ENCODE results near the gene LRSAM1.

DNA sequence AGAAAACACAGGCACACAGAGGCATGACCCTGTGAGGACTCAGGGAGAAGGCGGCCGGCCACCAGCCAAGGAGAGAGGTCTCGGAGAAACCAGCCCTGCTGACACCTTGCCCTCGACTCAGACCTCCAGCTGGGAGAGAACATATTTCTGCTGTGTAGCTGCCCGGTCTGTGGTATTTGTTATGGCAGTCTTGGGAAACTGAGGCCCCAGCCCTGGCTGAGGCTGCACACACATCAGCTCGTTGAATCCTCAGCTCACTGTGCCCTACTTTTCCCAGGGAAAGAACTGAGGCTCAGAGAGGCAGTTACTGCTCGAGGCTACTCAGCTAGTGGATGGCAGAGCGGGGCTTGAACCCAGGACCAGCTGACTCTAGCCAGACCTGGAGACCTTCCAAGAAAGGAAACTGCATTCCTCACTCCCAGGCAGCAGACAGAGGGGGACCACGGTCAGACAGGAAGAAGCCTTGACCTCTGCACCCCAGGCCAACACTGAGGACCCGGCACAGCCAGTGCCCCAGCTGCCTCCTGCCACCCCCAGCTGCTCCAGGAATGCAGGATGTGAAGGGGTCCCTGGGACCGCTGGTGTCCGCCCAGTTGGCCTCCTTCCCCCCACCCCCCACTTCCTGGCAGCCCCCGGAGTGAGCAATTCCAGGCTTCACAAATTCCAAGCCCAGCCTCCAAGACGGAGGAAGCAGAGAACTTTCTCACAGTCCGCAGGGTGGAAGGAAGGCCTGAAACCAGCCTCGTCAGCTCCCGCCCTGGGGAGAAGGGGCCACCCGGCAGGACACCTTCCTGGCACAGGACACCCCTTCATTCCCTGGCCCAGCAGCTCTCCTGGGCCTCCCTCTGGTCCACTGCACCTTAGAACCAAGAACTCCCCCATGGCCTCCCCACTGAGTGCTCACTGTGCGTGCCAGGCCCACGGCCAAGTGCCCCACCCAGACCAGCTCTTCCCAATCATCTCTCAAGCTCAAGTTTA is 69.9 kb downstream of the LRSAM1 start:
- no peak for TF ChIP-seq EZH2 (IDR thresholded peaks at IDR 0.05; ENCODE audit: low read length)
- TF ChIP-seq, protein P1, sequence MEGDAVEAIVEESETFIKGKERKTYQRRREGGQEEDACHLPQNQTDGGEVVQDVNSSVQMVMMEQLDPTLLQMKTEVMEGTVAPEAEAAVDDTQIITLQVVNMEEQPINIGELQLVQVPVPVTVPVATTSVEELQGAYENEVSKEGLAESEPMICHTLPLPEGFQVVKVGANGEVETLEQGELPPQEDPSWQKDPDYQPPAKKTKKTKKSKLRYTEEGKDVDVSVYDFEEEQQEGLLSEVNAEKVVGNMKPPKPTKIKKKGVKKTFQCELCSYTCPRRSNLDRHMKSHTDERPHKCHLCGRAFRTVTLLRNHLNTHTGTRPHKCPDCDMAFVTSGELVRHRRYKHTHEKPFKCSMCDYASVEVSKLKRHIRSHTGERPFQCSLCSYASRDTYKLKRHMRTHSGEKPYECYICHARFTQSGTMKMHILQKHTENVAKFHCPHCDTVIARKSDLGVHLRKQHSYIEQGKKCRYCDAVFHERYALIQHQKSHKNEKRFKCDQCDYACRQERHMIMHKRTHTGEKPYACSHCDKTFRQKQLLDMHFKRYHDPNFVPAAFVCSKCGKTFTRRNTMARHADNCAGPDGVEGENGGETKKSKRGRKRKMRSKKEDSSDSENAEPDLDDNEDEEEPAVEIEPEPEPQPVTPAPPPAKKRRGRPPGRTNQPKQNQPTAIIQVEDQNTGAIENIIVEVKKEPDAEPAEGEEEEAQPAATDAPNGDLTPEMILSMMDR (optimal IDR thresholded peaks at IDR 0.05 in 1 of 3, IDR thresholded peaks at IDR 0.05 in 1 of 3, conservative IDR thresholded peaks at IDR 0.05 in 1 of 3; ENCODE audit: extremely low read depth in 1 of 3, insufficient read depth in 2 of 3, low read length in 3 of 3): no peak
